Transverse colon (tissue), 4 donors: ENCODE measurements around the gene DPH7. TPM values are rescaled to one million over a fixed set of nuclear protein-coding genes. Genes with fewer than 3 reads are reported as not detected.
"Not testable (repeated sequence)": the region's sequence is repeated elsewhere in the genome, so short reads cannot be mapped to it uniquely, and the experiment has no call there.

ENCODE experiments used
- DNase-seq: peaks from one replicate; pipeline ENCODE4 v3.0.0-alpha.2; 2019
- H3K27ac ChIP-seq, 4 donors: fragments of 200-600 bp; sonication (generic); 2 replicates each; pipeline ENCODE4 v1.5.1; 2016 to 2018; ENCODE audit warnings: inconsistent platforms in 4 of 4
- H3K27me3 ChIP-seq: fragments of 200-600 bp; sonication (generic); 2 replicates; pipeline ENCODE4 v1.5.1; 2017; ENCODE audit warnings: inconsistent platforms
- H3K36me3 ChIP-seq, 4 donors: fragments of 200-600 bp; sonication (generic); 2 replicates each; pipeline ENCODE4 v1.5.1; 2017 to 2019; ENCODE audit warnings: inconsistent platforms in 4 of 4
- H3K4me1 ChIP-seq, 4 donors: fragments of 200-600 bp; sonication (generic); 2 replicates each; pipeline ENCODE4 v1.5.1; 2017 to 2020; ENCODE audit warnings: inconsistent platforms in 4 of 4
- H3K4me3 ChIP-seq, 4 donors: fragments of 200-600 bp; sonication (generic); 1 replicate in 1 of 4; 2 replicates in 3 of 4; pipeline versions ENCODE4 v1.5.1 to v1.6.1; 2017 to 2019; ENCODE audit warnings: inconsistent platforms in 4 of 4
- H3K9me3 ChIP-seq, 2 donors: fragments of 200-600 bp; sonication (generic); 2 replicates each; pipeline ENCODE4 v1.5.1; 2017 to 2019; ENCODE audit warnings: inconsistent platforms in 2 of 2
- EP300 ChIP-seq: sonication (generic); formaldehyde crosslinking; IDR thresholded peaks from one replicate; pipeline ENCODE4 v1.6.1; 2017; ENCODE audit warnings: antibody characterized with exemption, low read depth
- POLR2A ChIP-seq: fragments of 450-650 bp; IDR thresholded peaks from one replicate; pipeline ENCODE4 v1.6.1; 2016; ENCODE audit warnings: antibody characterized with exemption, mild to moderate bottlenecking, moderate library complexity
- POLR2AphosphoS5 ChIP-seq, 3 donors: sonication (generic); formaldehyde crosslinking; IDR thresholded peaks; one replicate each; pipeline ENCODE4 v1.6.1; 2016; ENCODE audit warnings: antibody characterized with exemption in 3 of 3
- WGBS, 2 donors: methylation state at CpG; one replicate each; pipeline ENCODE4 v1.1.5; 2018; ENCODE audit warnings: low coverage in 1 of 2; 5-methylcytosine and 5-hydroxymethylcytosine counted together
- in situ Hi-C, 4 donors: fragments of 200-750 bp; cut with MboI; loops; one replicate each; pipeline versions ENCODE4 v1.15.0 to v1.15.1; 2017; ENCODE audit warnings: low sequenced_read_pairs in 3 of 4, low pct_ligation_motif_present in 1 of 4, low pct_unique_long_range_greater_than_20kb in 1 of 4
- intact Hi-C: fragments of 100-400 bp; cut with DNase I; formaldehyde crosslinking; loops from one replicate; pipeline ENCODE4 v1.15.1; 2023; ENCODE audit warnings: low total_unique reads
- total RNA-seq, 4 donors: library from RNA; depleted of rRNA; stranded (reverse); fragments of >200 nt; gene quantifications; one replicate each; pipeline ENCODE4 v1.1.0, GENCODE V29; 2016
- TF ChIP-seq, protein P1 (sequence below), 5 experiments: fragments of 200-600 bp in 3 of 5; fragments of 450-650 bp in 2 of 5; sonication (generic) in 3 of 5; IDR thresholded peaks; 1 replicate in 2 of 5; 2 replicates in 3 of 5; pipeline ENCODE4 v1.5.1; 2016 to 2017; ENCODE audit warnings: antibody characterized with exemption in 5 of 5, inconsistent platforms in 3 of 5, mild to moderate bottlenecking in 2 of 5, moderate library complexity in 1 of 5

Gene DPH7
- total RNA-seq, 4 donors from 2014 or later = 28.8 to 53.5 (median 36.6) TPM

DNA sequence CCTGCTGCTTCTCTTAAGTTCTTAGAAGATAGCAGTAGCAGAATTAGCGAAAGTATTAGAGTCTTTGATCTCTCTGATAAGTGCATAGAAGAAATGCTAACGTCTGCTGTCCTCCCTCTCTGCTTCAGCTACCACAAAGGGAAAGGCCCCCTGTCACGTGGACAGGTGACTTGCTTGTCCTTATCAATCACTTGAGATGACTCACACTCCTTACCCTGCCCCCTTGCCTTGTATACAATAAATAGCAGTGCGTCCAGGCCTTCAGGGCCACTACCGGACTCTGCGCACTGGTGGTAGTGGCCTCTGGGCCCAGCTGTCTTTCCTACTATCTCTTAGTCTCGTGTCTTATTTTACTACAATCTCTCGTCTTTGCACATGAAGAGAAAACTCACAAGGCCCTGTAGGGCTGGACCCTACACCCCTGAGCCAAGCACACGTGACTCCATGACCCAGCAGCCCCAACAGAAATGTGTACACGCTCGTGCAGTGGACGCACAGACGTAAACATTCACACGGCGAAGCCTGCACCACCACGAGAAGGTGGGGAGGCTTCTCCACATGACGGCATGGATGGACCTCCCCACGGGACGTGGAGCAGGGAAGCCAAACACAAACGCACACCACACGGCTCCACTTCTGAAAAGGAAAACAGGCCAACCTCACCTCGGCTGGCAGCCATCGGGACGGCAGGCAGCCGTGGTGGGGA, 66.8 kb downstream of the DPH7 start:
- WGBS, 2 donors = 86 to 100% methylated on average over 4 to 25 of the region's 25 CpGs
- DNase-seq = no peak
- Histone ChIP-seq H3K4me3 (no peak overlapping the region), H3K36me3 (no peaks in the 10 kb centered on the region), H3K27ac (no peak overlapping the region), H3K27me3 (no peaks in the 10 kb centered on the region), H3K4me1 (no peaks in the 10 kb centered on the region), H3K9me3 (no peaks in the 10 kb centered on the region)
- no peak for TF ChIP-seq POLR2AphosphoS5 (IDR thresholded peaks at IDR 0.05)
- TF ChIP-seq, protein P1, sequence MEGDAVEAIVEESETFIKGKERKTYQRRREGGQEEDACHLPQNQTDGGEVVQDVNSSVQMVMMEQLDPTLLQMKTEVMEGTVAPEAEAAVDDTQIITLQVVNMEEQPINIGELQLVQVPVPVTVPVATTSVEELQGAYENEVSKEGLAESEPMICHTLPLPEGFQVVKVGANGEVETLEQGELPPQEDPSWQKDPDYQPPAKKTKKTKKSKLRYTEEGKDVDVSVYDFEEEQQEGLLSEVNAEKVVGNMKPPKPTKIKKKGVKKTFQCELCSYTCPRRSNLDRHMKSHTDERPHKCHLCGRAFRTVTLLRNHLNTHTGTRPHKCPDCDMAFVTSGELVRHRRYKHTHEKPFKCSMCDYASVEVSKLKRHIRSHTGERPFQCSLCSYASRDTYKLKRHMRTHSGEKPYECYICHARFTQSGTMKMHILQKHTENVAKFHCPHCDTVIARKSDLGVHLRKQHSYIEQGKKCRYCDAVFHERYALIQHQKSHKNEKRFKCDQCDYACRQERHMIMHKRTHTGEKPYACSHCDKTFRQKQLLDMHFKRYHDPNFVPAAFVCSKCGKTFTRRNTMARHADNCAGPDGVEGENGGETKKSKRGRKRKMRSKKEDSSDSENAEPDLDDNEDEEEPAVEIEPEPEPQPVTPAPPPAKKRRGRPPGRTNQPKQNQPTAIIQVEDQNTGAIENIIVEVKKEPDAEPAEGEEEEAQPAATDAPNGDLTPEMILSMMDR (IDR thresholded peaks at IDR 0.05) = no peak
- no peak for TF ChIP-seq EP300
- no peak for TF ChIP-seq POLR2A
- in situ Hi-C loops = no loop called here
- intact Hi-C loops = no loop called here

DNA sequence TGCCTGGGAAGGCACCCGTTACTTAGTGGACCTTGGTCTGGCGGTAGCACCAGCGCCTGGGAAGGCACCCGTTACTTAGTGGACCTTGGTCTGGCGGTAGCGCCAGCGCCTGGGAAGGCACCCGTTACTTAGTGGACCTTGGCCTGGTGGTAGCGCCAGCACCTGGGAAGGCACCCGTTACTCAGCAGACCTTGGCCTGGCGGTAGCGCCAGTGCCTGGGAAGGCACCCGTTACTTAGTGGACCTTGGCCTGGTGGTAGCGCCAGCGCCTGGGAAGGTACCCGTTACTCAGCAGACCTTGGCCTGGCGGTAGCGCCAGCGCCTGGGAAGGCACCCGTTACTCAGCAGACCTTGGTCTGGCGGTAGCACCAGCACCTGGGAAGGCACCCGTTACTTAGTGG, 67.6 kb downstream of the DPH7 start:
- H3K36me3 ChIP-seq, in situ Hi-C loops, H3K27me3 ChIP-seq, DNase-seq, H3K9me3 ChIP-seq, H3K27ac ChIP-seq, H3K4me1 ChIP-seq, H3K4me3 ChIP-seq, intact Hi-C loops: not testable (repeated sequence)
- WGBS, 2 donors = 91% methylated on average over 22 of the region's 22 CpGs; no CpG with 5 or more reads in 1 of the 2 donors

DNA sequence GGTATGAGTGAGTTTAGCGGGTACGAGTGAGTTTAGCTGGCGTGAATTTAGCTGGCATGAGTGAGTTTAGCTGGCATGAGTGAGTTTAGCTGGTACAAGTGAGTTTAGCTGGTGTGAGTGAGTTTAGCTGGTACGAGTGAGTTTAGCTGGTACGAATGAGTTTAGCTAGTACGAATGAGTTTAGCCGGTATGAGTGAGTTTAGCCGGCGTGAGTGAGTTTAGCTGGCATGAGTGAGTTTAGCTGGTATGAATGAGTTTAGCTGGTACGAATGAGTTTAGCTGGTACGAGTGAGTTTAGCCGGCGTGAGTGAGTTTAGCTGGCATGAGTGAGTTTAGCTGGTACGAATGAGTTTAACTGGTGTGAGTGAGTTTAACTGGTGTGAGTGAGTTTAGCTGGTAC, 69.5 kb downstream of the DPH7 start:
- no peaks in the 10 kb centered on the region for H3K4me1 ChIP-seq
- no peaks in the 10 kb centered on the region for H3K9me3 ChIP-seq
- no peak for DNase-seq
- H3K4me3 ChIP-seq = no peak overlapping the region
- H3K27ac ChIP-seq = no peak overlapping the region
- no peaks in the 10 kb centered on the region for H3K27me3 ChIP-seq
- TF ChIP-seq POLR2A (no peak), POLR2AphosphoS5 (IDR thresholded peaks at IDR 0.05) (no peak), EP300 (no peak)
- TF ChIP-seq, protein P1 (IDR thresholded peaks at IDR 0.05) = no peak
- 89 to 91% methylated on average over 14 of the region's 14 CpGs for WGBS, 2 donors
- H3K36me3 ChIP-seq = no peaks in the 10 kb centered on the region
- intact Hi-C loops (no loop called here), in situ Hi-C loops (no loop called here)

DNA sequence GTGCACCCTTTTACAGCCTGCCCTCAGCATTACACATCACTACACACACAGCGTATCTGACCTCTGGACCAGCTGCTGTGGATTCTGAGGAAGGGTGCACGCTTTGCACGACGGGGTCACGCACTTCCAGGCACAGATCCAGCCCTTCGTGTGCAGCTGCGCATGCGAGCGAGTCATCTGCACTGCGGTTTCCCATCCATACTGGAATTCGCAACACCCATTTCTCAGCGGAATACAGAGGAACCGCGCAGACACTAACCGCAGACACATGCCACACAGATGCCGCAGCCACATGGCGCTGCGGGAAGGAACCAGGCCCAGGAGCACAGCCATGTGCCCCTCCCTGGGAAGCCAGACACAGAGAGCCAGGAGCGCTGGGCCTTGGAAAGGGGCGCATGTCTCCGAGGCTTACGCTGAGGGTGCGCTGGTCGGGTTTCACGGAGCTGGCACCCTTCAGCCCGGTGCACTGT, 72.0 kb downstream of the DPH7 start:
- no peak for DNase-seq
- intact Hi-C loops = no loop called here
- H3K4me3 ChIP-seq = no peak overlapping the region
- in situ Hi-C loops = no loop called here
- H3K27me3 ChIP-seq = no peaks in the 10 kb centered on the region
- H3K4me1 ChIP-seq = no peaks in the 10 kb centered on the region
- no peak overlapping the region for H3K27ac ChIP-seq
- no peaks in the 10 kb centered on the region for H3K9me3 ChIP-seq
- no peak for TF ChIP-seq POLR2AphosphoS5 (IDR thresholded peaks at IDR 0.05)
- WGBS, 2 donors = 73 to 93% methylated on average over 3 to 26 of the region's 26 CpGs
- no peaks in the 10 kb centered on the region for H3K36me3 ChIP-seq

DNA sequence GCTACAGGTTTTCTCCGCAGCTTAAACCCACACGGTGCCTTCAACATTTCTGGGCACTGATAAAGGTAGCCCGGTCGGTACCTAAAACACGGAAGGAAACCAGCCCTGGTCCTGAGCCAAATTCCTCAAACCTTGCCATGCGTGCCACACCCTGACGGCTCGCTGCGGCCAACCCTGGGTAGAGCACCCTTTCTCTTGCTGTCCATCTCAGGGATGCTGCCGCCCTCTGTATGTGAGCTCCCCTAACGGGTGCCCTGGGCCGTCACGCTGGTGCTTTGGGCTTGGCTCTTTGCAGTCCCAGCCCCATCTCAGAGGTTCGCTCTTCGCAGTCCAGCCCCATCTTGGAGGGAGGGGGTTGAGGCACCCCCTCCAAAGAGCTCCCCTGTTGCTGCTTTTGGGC, 72.5 kb downstream of the DPH7 start:
- 90% methylated on average over 15 of the region's 15 CpGs; no CpG with 5 or more reads in 1 of the 2 donors for WGBS, 2 donors
- DNase-seq = no peak

More for the DNA sequence above, 72.5 kb downstream of the DPH7 start:
- intact Hi-C loops (no loop called here), in situ Hi-C loops (no loop called here)
- no peak overlapping the region for H3K27ac ChIP-seq
- no peaks in the 10 kb centered on the region for H3K36me3 ChIP-seq
- H3K4me3 ChIP-seq = no peak overlapping the region
- no peaks in the 10 kb centered on the region for H3K27me3 ChIP-seq
- no peaks in the 10 kb centered on the region for H3K4me1 ChIP-seq
- no peaks in the 10 kb centered on the region for H3K9me3 ChIP-seq
- no peak for TF ChIP-seq EP300
- TF ChIP-seq POLR2A = no peak
- TF ChIP-seq, protein P1 (IDR thresholded peaks at IDR 0.05) = no peak
- no peak for TF ChIP-seq POLR2AphosphoS5 (IDR thresholded peaks at IDR 0.05)
